Esophagus squamous epithelium (tissue), 5 donors: Measurements from ENCODE around the gene PNPLA2. TPM values are rescaled to one million over a fixed set of nuclear protein-coding genes. Genes with fewer than 3 reads are reported as not detected.

Source experiments
- DNase-seq: peaks from one replicate; lab custom pipeline; 2025; lab: John Stamatoyannopoulos, UW
- H3K27ac ChIP-seq, 4 donors: fragments of 200-600 bp; sonication (generic); one replicate each; pipeline ENCODE4 v1.5.1; 2016 to 2019; ENCODE audit warnings: mild to moderate bottlenecking in 1 of 4
- H3K27me3 ChIP-seq, 4 donors: fragments of 200-600 bp; sonication (generic); 1 replicate in 3 of 4; 2 replicates in 1 of 4; pipeline versions ENCODE4 v1.5.1 to v1.6.0; 2017 to 2021; ENCODE audit warnings: antibody characterized with exemption in 1 of 4
- H3K36me3 ChIP-seq, 3 donors: fragments of 200-600 bp; sonication (generic); one replicate each; pipeline ENCODE4 v1.5.1; 2016 to 2019
- H3K4me1 ChIP-seq, 3 donors: fragments of 200-600 bp; sonication (generic); one replicate each; pipeline ENCODE4 v1.5.1; 2017 to 2019
- H3K4me3 ChIP-seq, 4 donors: fragments of 200-600 bp; sonication (generic); 1 replicate in 3 of 4; 2 replicates in 1 of 4; pipeline ENCODE4 v1.5.1; 2016 to 2019; ENCODE audit warnings: mild to moderate bottlenecking in 2 of 4, moderate library complexity in 1 of 4
- H3K9me3 ChIP-seq, 3 donors: fragments of 200-600 bp; sonication (generic); one replicate each; pipeline ENCODE4 v1.5.1; 2016 to 2019
- CTCF ChIP-seq, 6 experiments: fragments of 450-650 bp in 4 of 6; fragments of 200-600 bp in 2 of 6; sonication (generic) in 2 of 6; IDR thresholded peaks; one replicate each; pipeline ENCODE4 v1.5.1; 2016 to 2019; ENCODE audit warnings: antibody characterized with exemption in 6 of 6, mild to moderate bottlenecking in 4 of 6, moderate library complexity in 4 of 6
- POLR2A ChIP-seq, 4 donors: fragments of 450-650 bp; IDR thresholded peaks; one replicate each; pipeline ENCODE4 v1.6.1; 2017; ENCODE audit warnings: antibody characterized with exemption in 4 of 4, mild to moderate bottlenecking in 4 of 4, moderate library complexity in 3 of 4
- WGBS, 2 donors: methylation state at CpG; one replicate each; pipeline ENCODE4 v1.1.5; 2018; 5-methylcytosine and 5-hydroxymethylcytosine counted together
- intact Hi-C: fragments of 100-400 bp; cut with DNase I; formaldehyde crosslinking; loops from one replicate; pipeline ENCODE4 v1.15.0; 2022
- total RNA-seq, 4 donors: library from RNA; depleted of rRNA; stranded (reverse); fragments of >200 nt; gene quantifications; one replicate each; pipeline ENCODE4 v1.1.0, GENCODE V29; 2016
- donor health status: DM: yes; HTN: yes; CAD: no.

Gene PNPLA2
- total RNA-seq, 4 donors from 2014 or later = 14.2 to 42.7 (median 26.0) TPM

GRCh38 chr11:838441-839279 is 19.9 kb downstream of the PNPLA2 start:
- Histone ChIP-seq H3K9me3 (no peaks in the 10 kb centered on the region), H3K27ac (peak overlapping the region in 2 of 4 donors; percentile 1 to 33), H3K27me3 (no peaks in the 10 kb centered on the region), H3K4me1 (peaks cover 46 to 90% (median 46%) of the 10 kb centered on the region in 3 donors), H3K4me3 (no peak overlapping the region), H3K36me3 (peaks cover 19 to 51% (median 24%) of the 10 kb centered on the region in 3 donors)
- intact Hi-C loops = no loop called here
- DNase-seq = no peak
- TF ChIP-seq POLR2A (IDR thresholded peaks at IDR 0.05) (no peak), CTCF (IDR thresholded peaks at IDR 0.05) (no peak)
- 50 to 70% methylated on average over 2 to 9 of the region's 17 CpGs for WGBS, 2 donors

DNA sequence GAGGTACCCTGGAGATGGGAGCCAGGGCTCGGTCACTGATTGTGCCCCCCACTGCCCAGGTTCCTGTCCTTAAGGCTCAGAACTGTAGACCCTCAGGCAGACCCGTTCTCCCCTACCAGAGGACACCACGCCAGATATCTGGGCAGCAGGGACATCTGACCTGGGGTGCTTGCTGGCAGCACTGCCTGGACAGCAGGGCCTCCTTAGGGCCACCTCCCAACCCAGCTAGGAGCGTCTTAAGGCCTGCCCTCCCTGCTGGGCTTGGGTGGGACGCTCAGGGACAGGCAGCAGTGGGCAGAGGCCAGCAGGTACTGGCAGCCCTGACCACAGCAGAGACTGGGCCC is 20.5 kb downstream of the PNPLA2 start:
- Histone ChIP-seq H3K9me3 (no peaks in the 10 kb centered on the region), H3K4me3 (no peak overlapping the region), H3K27me3 (peaks cover 0 to 4% (median 0%) of the 10 kb centered on the region in 4 donors), H3K4me1 (peaks cover 46 to 90% (median 46%) of the 10 kb centered on the region in 3 donors), H3K36me3 (peaks cover 19 to 51% (median 24%) of the 10 kb centered on the region in 3 donors), H3K27ac (peak overlapping the region in 2 of 4 donors; percentile 1 to 33)
- WGBS, 2 donors = 80% methylated on average over 2 of the region's 5 CpGs
- TF ChIP-seq POLR2A (IDR thresholded peaks at IDR 0.05) (no peak), CTCF (IDR thresholded peaks at IDR 0.05) (no peak)
- intact Hi-C loops = no loop called here
- no peak for DNase-seq

GRCh38 chr11:839875-840617 is 21.3 kb downstream of the PNPLA2 start:
- no peak overlapping the region for H3K27ac ChIP-seq
- no peak for DNase-seq
- H3K4me3 ChIP-seq = peak overlapping the region in 1 of 4 donors; percentile 89
- intact Hi-C loops = no loop called here
- 72 to 80% methylated on average over 1 to 4 of the region's 25 CpGs for WGBS, 2 donors
- TF ChIP-seq POLR2A (IDR thresholded peaks at IDR 0.05) (no peak), CTCF (IDR thresholded peaks at IDR 0.05) (no peak)
- H3K27me3 ChIP-seq = peaks cover 0 to 4% (median 0%) of the 10 kb centered on the region in 4 donors
- no peaks in the 10 kb centered on the region for H3K9me3 ChIP-seq
- H3K4me1 ChIP-seq = peaks cover 44 to 90% (median 46%) of the 10 kb centered on the region in 3 donors
- H3K36me3 ChIP-seq = peaks cover 19 to 51% (median 24%) of the 10 kb centered on the region in 3 donors

- TF ChIP-seq CTCF (IDR thresholded peaks at IDR 0.05) (no peak), POLR2A (IDR thresholded peaks at IDR 0.05) (no peak)
- Histone ChIP-seq H3K27me3 (peaks cover 0 to 4% (median 0%) of the 10 kb centered on the region in 4 donors), H3K4me3 (peak overlapping the region; percentile 67 to 97 (median 87)), H3K4me1 (peaks cover 43 to 92% (median 59%) of the 10 kb centered on the region in 3 donors), H3K27ac (peak overlapping the region; percentile 88 to 98 (median 94)), H3K9me3 (no peaks in the 10 kb centered on the region), H3K36me3 (peaks cover 19 to 38% (median 23%) of the 10 kb centered on the region in 3 donors)
- WGBS, 2 donors = 0% methylated on average over 2 of the region's 27 CpGs; no CpG with 5 or more reads in 1 of the 2 donors
- intact Hi-C loops = no loop called here
- DNase-seq = no peak
These were observed 23.3 kb downstream of the PNPLA2 start for GRCh38 chr11:841981-842369.
